CD4-positive, alpha-beta T cell (primary cell): ENCODE results near the gene PDLIM5. TPM values are rescaled to one million over a fixed set of nuclear protein-coding genes. Genes with fewer than 3 reads are reported as not detected.

Source experiments
- ATAC-seq: fragments of 200-7000 bp; cut with Tn5 transposase; one replicate; pipeline ENCODE4 v1.10.0; 2022; ENCODE audit warnings: mild to moderate bottlenecking; ENCODE audit not compliant: poor library complexity
- CTCF ChIA-PET: fragments of 350-600 bp; sonication (Branson Sonifier 250); formaldehyde crosslinking; loops from one replicate; lab custom pipeline; 2021; ENCODE audit warnings: antibody characterized with exemption, inconsistent platforms; lab: Charles Lee
- POLR2A ChIA-PET: fragments of 350-600 bp; sonication (Branson Sonifier 250); formaldehyde crosslinking; loops from one replicate; lab custom pipeline; 2021; ENCODE audit warnings: antibody characterized with exemption, inconsistent platforms; lab: Charles Lee
- DNase-seq, 14 experiments: peaks; one replicate each; pipeline ENCODE4 v3.0.0-alpha.2; 2013 to 2020; ENCODE audit warnings: mixed read lengths in 2 of 14
- H3K27ac ChIP-seq, 2 donors: one replicate each; pipeline versions ENCODE4 v1.5.1 to v1.7.0; 2013; ENCODE audit warnings: low read length in 2 of 2, low read depth in 1 of 2, mild to moderate bottlenecking in 1 of 2
- H3K27me3 ChIP-seq, 2 experiments: 1 replicate in 1 of 2; 2 replicates in 1 of 2; pipeline versions ENCODE4 v1.6.1 to v1.7.0; 2013; ENCODE audit warnings: low read length in 2 of 2, control low read depth in 1 of 2, mild to moderate bottlenecking in 1 of 2, moderate library complexity in 1 of 2; ENCODE audit not compliant: insufficient read depth in 2 of 2, control insufficient read depth in 1 of 2
- H3K36me3 ChIP-seq: one replicate; pipeline ENCODE4 v1.6.1; 2013; ENCODE audit warnings: low read length, control low read depth; ENCODE audit not compliant: insufficient read depth
- H3K4me1 ChIP-seq: one replicate; pipeline ENCODE4 v1.6.1; 2013; ENCODE audit warnings: low read length, control low read depth; ENCODE audit not compliant: insufficient read depth
- H3K4me3 ChIP-seq: one replicate; pipeline ENCODE4 v1.5.1; 2013; ENCODE audit warnings: mild to moderate bottlenecking, low read length, moderate library complexity
- H3K9me3 ChIP-seq, 2 experiments: 1 replicate in 1 of 2; 2 replicates in 1 of 2; pipeline versions ENCODE4 v1.6.1 to v1.7.0; 2013; ENCODE audit warnings: low read length in 2 of 2, mild to moderate bottlenecking in 2 of 2, control low read depth in 1 of 2, moderate library complexity in 1 of 2; ENCODE audit not compliant: control insufficient read depth in 1 of 2, insufficient read depth in 1 of 2
- H3K27ac Mint-ChIP-seq: one replicate; pipeline ENCODE4 v1.8.0; 2020; ENCODE audit warnings: mixed read lengths
- H3K27me3 Mint-ChIP-seq: one replicate; pipeline ENCODE4 v1.8.0; 2021; ENCODE audit warnings: mixed read lengths
- H3K36me3 Mint-ChIP-seq: one replicate; pipeline ENCODE4 v1.8.0; 2021; ENCODE audit warnings: low read depth, mixed read lengths
- H3K4me1 Mint-ChIP-seq: one replicate; pipeline ENCODE4 v1.8.0; 2021; ENCODE audit warnings: low read depth, mixed read lengths
- H3K4me3 Mint-ChIP-seq: one replicate; pipeline ENCODE4 v1.8.0; 2020; ENCODE audit warnings: mild to moderate bottlenecking, mixed read lengths
- H3K9me3 Mint-ChIP-seq: one replicate; pipeline ENCODE4 v1.8.0; 2020; ENCODE audit warnings: mixed read lengths
- intact Hi-C, 2 experiments: fragments of 100-400 bp; cut with DNase I in 1 of 2; cut with micrococcal nuclease in 1 of 2; formaldehyde crosslinking; loops; one replicate each; pipeline versions ENCODE4 v1.15.1 to v1.9.0; 2023 to 2025; cut with DNase I, micrococcal nuclease
- total RNA-seq, 174 experiments: library from RNA in 2 of 174; stranded (reverse) in 2 of 174; gene quantifications; one replicate each; pipeline ENCODE4 v1.2.3 and lab custom pipeline; 2021 to 2026
- TF ChIP-seq, protein P1 (sequence below): fragments of 200-600 bp; IDR thresholded peaks from one replicate; pipeline ENCODE4 v1.8.0; 2022; ENCODE audit warnings: antibody characterized with exemption, mild to moderate bottlenecking

The PDLIM5 gene
- total RNA-seq, 2 experiments from 2014 or later: 23.0 to 23.1 TPM

DNA sequence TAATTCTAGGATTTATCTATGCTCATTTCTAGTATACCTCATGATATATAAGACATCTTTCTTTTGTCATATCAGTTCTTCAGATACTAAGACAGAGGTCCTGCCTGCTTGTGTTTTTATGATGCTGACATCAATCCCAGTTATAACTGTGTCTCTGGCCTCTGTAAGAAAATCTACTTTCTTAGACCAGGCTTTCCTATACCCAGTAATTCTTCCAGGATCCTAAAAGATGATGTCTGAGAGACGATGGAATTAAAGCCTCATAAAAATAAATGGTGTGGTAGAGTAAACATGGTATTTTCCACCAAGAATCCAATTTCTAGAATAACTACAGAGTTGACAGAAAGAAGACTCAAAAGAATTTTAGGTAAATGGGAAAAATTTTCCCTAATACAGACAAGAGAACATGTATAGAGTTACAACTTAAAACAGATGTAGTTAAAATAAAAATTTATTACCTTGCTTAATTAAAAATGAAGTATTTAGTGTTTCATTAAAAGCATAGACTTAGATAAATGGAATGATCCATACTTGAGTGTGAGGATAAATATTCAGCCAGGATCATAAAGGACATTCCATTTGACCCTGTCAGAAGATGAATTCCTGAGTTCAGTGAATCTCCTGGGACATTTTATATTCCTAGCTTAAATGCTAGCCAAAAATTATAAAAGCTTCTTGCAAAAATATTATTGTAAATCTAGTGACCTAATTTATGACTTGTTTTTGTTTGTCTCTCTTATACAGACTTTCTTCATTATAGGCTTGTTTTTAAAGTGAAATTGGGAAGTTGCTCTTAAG, 137.4 kb downstream of the PDLIM5 start:
- ATAC-seq (no peak), DNase-seq (no peak)
- H3K27ac Mint-ChIP-seq: no peak overlapping the region
- intact Hi-C loops: no loop called here
- no peaks in the 10 kb centered on the region for H3K36me3 ChIP-seq
- no peak overlapping the region for H3K4me3 Mint-ChIP-seq
- H3K9me3 Mint-ChIP-seq: no peaks in the 10 kb centered on the region
- POLR2A ChIA-PET: no interaction called here
- no peaks in the 10 kb centered on the region for H3K4me1 ChIP-seq
- no peaks in the 10 kb centered on the region for H3K27me3 ChIP-seq
- TF ChIP-seq, protein P1, sequence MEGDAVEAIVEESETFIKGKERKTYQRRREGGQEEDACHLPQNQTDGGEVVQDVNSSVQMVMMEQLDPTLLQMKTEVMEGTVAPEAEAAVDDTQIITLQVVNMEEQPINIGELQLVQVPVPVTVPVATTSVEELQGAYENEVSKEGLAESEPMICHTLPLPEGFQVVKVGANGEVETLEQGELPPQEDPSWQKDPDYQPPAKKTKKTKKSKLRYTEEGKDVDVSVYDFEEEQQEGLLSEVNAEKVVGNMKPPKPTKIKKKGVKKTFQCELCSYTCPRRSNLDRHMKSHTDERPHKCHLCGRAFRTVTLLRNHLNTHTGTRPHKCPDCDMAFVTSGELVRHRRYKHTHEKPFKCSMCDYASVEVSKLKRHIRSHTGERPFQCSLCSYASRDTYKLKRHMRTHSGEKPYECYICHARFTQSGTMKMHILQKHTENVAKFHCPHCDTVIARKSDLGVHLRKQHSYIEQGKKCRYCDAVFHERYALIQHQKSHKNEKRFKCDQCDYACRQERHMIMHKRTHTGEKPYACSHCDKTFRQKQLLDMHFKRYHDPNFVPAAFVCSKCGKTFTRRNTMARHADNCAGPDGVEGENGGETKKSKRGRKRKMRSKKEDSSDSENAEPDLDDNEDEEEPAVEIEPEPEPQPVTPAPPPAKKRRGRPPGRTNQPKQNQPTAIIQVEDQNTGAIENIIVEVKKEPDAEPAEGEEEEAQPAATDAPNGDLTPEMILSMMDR: no peak
- CTCF ChIA-PET: no interaction called here
- peaks cover 38% of the 10 kb centered on the region for H3K36me3 Mint-ChIP-seq
- H3K27ac ChIP-seq: no peak overlapping the region
- H3K27me3 Mint-ChIP-seq: no peaks in the 10 kb centered on the region
- no peaks in the 10 kb centered on the region for H3K4me1 Mint-ChIP-seq
- no peak overlapping the region for H3K4me3 ChIP-seq
- no peaks in the 10 kb centered on the region for H3K9me3 ChIP-seq

DNA sequence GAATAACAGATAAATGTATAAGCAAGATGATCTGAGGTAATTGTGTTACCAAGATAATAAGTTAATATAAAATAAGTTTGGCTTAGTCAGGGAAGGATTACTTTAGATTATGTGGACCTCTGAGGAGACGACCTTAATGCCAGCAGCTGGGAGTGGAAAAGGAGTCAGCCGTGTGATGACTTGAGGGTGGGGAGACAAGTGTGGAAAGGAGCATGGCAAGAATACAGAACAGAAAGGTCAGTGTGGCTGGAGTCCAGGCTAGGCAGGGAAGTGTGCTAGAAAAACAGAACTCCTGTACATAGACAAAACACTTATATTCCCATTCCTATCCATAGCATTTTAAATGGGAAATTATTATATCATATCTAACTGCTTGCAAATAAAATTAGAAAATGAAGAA, 138.8 kb downstream of the PDLIM5 start:
- Mint-ChIP-seq H3K4me3 (no peak overlapping the region), H3K4me1 (no peaks in the 10 kb centered on the region), H3K27me3 (no peaks in the 10 kb centered on the region), H3K36me3 (peaks cover 29% of the 10 kb centered on the region), H3K9me3 (no peaks in the 10 kb centered on the region), H3K27ac (no peak overlapping the region)
- no peaks in the 10 kb centered on the region for H3K36me3 ChIP-seq
- H3K27me3 ChIP-seq: no peaks in the 10 kb centered on the region
- no peaks in the 10 kb centered on the region for H3K4me1 ChIP-seq
- intact Hi-C loops: no loop called here
- no peak for ATAC-seq
- CTCF ChIA-PET: no interaction called here
- H3K9me3 ChIP-seq: no peaks in the 10 kb centered on the region
- no peak overlapping the region for H3K4me3 ChIP-seq
- POLR2A ChIA-PET: no interaction called here
- no peak overlapping the region for H3K27ac ChIP-seq
- TF ChIP-seq, protein P1: no peak
- DNase-seq: no peak

DNA sequence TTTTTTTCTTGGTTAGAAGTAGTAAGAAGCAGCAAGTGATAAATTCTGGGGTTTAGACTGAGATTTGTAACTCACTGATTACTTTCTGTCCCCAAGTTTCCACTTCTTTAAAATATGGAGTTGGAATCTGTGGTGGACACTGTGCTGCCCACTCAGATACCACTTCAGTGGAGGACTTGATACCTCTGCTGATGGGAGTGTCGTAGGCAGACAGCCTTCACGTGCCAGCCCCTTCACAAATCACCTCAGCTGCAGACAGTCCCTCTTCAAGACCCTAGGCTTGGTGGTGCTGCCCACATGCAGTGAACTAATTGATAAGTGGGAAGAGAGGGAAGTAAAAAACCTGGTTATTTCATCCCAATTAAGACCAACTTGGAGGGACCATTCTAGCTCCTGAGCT, 139.5 kb downstream of the PDLIM5 start:
- ATAC-seq (no peak), DNase-seq (no peak)
- Mint-ChIP-seq H3K4me3 (no peak overlapping the region), H3K4me1 (no peaks in the 10 kb centered on the region), H3K27ac (no peak overlapping the region), H3K9me3 (no peaks in the 10 kb centered on the region), H3K36me3 (peaks cover 22% of the 10 kb centered on the region), H3K27me3 (no peaks in the 10 kb centered on the region)
- Histone ChIP-seq H3K9me3 (no peaks in the 10 kb centered on the region), H3K36me3 (no peaks in the 10 kb centered on the region), H3K27me3 (no peaks in the 10 kb centered on the region), H3K4me1 (no peaks in the 10 kb centered on the region), H3K27ac (no peak overlapping the region), H3K4me3 (no peak overlapping the region)
- CTCF ChIA-PET: interaction anchor here (0.8 kb wide), 1 partner anchor 184 kb away, joined by 3 read pairs; no protein-coding TSS in a partner anchor
- intact Hi-C loops: no loop called here
- TF ChIP-seq, protein P1: no peak
- POLR2A ChIA-PET: no interaction called here
